GM12801 (cell line): ENCODE results near the gene KCNQ1.

Experiments
- CTCF ChIP-seq: IDR thresholded peaks from one replicate; pipeline ENCODE4 v1.5.1; 2011; ENCODE audit warnings: control low read depth; ENCODE audit not compliant: insufficient read length; ENCODE audit errors: extremely low read depth

KCNQ1 gene

GRCh38 chr11:2726964-2727363 lies 282.2 kb downstream of the KCNQ1 start:
- no peak for TF ChIP-seq CTCF

- no peak for TF ChIP-seq CTCF
Measured at GRCh38 chr11:2728128-2728662, 283.4 kb downstream of the KCNQ1 start.

GRCh38 chr11:2728663-2729332 lies 284.0 kb downstream of the KCNQ1 start:
- no peak for TF ChIP-seq CTCF

- no peak for TF ChIP-seq CTCF
Measured at GRCh38 chr11:2729841-2730240, 285.0 kb downstream of the KCNQ1 start.

GRCh38 chr11:2730272-2731129 lies 285.7 kb downstream of the KCNQ1 start:
- no peak for TF ChIP-seq CTCF

- no peak for TF ChIP-seq CTCF
Measured at GRCh38 chr11:2731130-2732125, 286.6 kb downstream of the KCNQ1 start.
